CD4-positive, alpha-beta T cell treated with Interleukin-4 for 4 hours (primary cell): ENCODE results near the gene KLHDC7B.

ENCODE experiments used
- DNase-seq: peaks from one replicate; pipeline ENCODE4 v3.0.0-alpha.2; 2020

KLHDC7B gene

DNA sequence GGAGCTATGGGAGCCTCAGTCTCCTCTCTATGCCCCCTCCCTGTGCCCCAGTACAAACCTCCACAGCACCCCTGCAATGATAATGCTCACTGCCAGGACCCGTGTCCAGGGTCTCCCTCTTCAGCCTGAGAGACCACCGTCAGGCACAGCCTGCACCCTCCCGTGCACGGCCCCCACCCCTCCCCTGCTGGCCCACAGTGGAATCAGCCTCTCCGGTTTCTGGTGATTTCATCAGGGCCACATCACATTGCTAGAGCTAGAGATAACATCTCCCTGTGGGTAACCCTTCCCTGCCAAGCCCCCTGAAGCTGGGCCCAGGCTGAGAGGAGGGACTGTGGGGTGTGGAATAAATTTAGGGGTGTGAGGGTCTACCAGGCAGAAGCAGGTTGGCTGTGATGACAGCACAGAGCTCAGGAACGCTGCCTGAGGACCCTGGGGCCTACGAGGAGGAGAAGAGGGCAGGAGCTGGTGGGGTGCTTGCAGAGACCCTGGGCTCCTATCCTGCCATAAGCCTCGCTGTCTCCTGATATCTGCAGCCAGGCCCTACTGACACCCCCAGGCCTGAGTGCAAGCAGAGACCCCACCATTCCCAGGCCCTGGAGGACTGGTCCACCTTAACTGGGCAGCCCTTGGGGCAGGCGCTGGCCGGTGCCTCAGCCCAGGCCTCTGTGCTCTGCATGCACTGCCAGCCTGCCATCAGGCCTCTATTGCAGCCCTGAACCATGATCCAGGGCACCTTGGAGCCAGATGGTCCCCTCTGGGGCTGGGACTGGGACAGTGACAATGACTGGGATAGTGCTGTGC, at the start of gene KLHDC7B:
Gene KLHDC7B, plus strand, starts transcription at position 378 of the 804 bp plus-strand sequence. Its CDS starts 345 bp downstream, at position 723.
- DNase-seq = peak; percentile 32

GRCh38 chr22:50497093-50497492, 48.6 kb upstream of the KLHDC7B start:
- DNase-seq = no peak

DNA sequence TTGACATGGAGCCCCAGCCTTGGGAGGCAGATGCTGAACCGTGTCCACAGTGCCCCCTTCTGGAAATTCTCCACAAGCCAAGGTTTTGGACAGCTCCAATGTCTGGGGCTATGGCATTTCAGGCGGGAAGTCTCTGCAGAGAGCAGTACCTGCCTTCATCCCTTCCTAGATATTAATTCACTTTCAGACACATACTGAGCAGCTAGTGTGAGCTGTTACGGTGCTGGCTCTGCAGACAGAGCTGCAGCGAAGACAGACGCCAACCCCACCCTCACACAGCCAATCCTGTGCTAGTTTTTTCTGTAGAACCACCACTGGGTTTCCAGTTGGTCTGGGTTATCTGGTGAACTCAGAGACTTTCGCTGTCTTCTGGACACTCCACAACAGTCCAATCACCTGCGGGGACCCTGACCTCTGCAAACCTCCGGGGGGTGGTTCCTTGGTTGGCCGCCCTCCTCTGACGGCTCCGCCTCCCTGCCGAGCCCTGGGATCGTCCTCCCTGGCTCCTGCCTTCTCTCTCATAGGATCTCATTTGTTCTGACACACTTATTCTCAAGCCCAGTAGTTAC, 47.3 kb upstream of the KLHDC7B start:
- DNase-seq = peak; percentile 73

- no peak for DNase-seq
Measured at GRCh38 chr22:50500452-50500851, 45.2 kb upstream of the KLHDC7B start.

DNA sequence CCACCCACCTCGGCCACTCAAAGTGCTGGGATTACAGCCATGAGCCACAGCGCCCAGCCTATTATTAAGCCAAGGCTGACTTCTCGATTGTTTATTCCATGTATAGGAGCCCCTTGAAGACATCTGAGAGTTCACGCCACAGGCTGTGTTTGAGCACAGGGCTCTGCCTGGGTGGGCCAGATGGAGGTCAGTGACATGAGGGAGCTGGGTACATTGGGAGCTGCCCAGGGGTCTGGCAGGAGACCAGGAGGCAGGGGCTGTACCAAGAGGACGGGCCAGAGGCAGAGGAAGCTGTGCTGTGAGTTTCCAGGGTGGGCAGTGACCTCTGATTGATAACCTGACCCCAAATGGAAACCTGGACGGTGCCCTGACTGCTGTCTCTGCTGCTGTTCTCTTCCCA, 43.6 kb upstream of the KLHDC7B start:
- DNase-seq = no peak

DNA sequence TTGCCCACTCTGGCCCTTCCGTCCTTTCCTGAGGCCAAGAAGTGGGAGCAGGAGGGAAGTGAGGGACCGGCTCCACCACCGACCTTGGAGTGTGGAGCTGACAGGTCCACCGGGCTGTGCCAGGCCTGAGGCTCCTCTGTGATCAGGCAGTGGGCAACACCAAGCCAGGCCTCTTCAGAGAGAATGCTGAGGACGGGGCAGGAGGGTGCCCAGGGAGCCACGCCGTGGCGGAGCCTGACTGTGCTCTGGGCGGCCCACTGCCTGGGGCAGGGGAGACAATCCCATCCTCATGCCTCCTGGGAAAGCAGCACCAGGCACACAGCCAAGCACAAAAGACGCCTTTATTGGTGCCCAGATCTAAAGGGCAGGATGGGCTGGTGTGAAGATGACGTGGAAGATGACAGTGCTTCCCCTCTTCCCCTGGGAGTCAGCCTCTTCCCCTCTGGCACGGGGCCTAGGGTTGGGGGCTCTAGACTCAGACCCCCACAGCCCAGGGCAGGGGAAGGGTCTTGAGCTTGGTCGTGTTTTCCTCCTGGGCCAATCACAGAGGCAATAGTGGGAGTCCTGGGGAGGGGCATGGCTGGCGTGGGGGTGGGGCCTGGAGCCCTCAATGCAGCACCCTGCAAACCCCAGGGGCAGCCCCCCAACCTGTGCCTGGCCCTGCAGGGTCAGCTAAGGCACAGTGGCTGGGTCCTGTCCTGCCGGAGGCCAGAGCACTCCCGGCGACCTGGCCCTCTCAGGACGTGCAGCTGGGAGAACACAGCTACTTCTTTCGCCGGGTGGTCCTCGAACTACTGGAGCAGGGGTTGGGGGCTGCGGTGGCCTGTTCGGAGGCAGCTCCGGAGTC, 42.8 kb upstream of the KLHDC7B start:
- no peak for DNase-seq

DNA sequence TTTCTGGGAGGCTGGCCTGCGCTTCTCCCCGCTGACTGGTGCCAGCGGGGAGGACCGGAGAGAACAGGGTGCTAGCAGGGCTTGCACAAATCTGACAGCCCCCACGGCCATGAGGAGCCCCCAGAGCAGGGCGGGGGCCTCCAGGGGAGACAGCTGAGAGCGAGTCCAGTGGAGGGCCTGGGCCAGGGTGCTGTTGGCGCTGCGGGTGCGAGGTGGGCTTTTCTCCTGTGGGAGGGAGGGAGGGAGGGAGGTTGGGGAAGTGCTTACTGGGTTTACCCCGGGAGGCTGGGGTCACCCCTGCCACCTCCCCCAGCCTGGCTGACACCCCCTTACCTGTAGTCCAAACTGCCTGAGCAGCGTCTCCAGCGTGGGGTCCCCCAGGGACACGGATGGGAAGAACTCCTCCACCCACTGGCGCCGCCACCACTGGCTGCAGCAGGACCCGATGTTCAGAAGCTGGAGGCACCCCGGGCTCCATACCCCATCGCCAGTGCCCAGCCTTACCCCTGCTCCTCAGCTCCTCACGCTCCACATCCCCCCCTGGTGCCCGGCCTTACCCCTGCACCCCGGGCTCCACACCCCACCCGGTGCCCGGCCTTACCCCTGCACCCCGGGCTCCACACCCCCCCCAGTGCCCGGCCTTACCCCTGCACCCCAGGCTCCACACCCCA, 42.1 kb upstream of the KLHDC7B start:
- DNase-seq = no peak

GRCh38 chr22:50504369-50505211, 41.1 kb upstream of the KLHDC7B start:
- DNase-seq = no peak

- no peak for DNase-seq
Measured at GRCh38 chr22:50505276-50505775, 40.4 kb upstream of the KLHDC7B start.

- no peak for DNase-seq
Measured at GRCh38 chr22:50505776-50506610, 39.7 kb upstream of the KLHDC7B start.

GRCh38 chr22:50506611-50507420, 38.9 kb upstream of the KLHDC7B start:
- no peak for DNase-seq

DNA sequence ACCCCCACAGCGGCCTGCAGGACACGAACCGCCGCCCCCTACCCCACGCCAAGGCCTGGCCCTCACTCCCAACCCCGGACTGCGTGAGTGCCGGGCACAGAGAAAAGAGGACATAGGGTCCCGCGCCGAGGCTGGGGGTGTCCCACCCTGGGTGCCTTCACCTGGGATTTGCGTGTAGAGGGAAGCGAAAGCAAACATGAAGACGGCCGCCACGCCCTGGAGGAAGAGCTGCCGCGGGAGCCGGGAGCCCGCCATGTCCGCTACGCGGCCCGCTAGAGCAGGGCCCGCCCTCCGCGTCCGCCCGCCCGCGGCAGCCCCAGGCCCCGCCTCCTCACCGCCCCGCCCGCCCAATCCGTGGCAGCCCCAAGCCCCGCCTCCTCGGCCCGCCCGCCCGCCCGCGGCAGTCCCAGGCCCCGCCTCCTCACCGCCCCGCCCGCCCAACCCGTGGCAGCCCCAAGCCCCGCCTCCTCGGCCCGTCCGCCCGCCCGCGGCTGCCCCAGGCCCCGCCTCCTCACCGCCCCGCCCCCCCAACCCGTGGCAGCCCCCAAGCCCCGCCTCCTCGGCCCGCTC, 38.2 kb upstream of the KLHDC7B start, which contains the start of gene LMF2:
Gene LMF2, minus strand, starts transcription at position 282 of the 570 bp plus-strand sequence. Its CDS starts 27 bp downstream, at position 255.
- DNase-seq = peak; percentile 87

- DNase-seq = peak; percentile 96
Measured at GRCh38 chr22:50507991-50508884, 37.5 kb upstream of the KLHDC7B start, which contains the start of gene NCAPH2. Gene NCAPH2, plus strand, starts transcription at chr22:50508224. Its CDS starts 114 bp downstream, at chr22:50508338.

- DNase-seq = no peak
Measured at GRCh38 chr22:50508897-50509296, 36.8 kb upstream of the KLHDC7B start.

DNA sequence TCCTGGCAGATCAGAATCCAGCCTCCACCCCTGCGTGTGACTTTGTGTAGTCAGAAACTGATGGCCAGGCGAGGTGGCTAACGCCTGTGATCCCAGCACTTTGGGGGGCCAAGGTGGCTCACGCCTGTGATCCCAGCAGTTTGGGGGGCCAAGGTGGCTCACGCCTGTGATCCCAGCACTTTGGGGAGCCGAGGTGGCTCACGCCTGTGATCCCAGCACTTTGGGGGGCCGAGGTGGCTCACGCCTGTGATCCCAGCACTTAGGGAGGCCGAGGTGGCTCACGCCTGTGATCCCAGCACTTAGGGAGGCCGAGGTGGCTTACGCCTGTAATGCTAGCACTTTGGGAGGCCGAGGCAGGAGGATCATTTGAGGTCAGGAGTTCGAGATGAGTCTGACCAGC, 32.5 kb upstream of the KLHDC7B start:
- DNase-seq = no peak

DNA sequence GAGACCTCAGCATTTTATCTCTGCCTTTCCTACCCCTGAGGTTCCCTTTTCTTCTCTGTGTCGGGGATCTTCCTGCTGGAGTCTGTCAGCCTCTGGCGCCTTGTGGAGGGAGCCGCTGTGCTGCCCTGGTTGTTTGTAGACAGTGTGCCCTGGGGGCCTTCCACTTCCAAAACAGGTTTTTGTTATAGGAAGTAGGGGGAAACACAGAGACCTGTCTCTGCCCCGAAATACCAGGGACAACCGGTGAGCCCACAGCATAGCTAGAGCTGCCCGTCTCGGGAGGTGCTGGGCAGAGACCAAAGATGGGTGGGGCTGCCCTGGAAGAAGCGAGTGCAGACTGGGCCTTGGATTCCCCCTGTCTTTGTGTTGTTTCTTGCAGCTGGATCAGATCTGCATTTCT, 29.6 kb upstream of the KLHDC7B start:
- no peak for DNase-seq

DNA sequence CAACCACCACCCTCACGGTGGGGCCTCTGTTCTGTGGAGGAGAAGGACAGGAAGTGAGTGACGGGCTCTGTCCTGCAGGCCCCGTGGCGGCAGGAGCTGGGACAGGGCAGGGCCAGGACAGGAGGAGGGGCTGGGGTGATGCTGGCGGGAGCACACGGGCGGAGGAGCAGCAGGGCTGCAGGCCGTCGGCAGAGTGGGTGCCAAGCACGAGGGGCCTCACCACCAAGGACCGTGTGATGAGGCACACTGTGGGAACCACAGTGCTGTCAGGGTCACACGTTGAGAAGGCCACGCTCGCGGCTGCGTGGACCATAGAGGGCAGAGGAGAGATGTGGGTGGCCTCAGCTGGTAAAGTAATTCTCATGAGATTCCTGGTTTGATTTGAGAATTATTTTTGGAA, 28.8 kb upstream of the KLHDC7B start:
- no peak for DNase-seq
